ENCODE results near the gene UNCX.

- TF ChIP-seq POLR2A (IDR thresholded peaks at IDR 0.05) (no peak), CTCF (IDR thresholded peaks at IDR 0.05) (no peak)
These were observed 8.6 kb downstream of the UNCX start for GRCh38 chr7:1241258-1241602.

All from testis (tissue), 2 donors.